HepG2 (cell line): ENCODE measurements around the gene ZNF771. TPM values are rescaled to one million over a fixed set of nuclear protein-coding genes. Genes with fewer than 3 reads are reported as not detected.

Experiments
- HHEX ChIP-seq: IDR thresholded peaks from 2 replicates; pipeline ENCODE4 v1.6.1; 2016; ENCODE audit warnings: control low read depth
- HIC2 ChIP-seq: sonication (generic); formaldehyde crosslinking; IDR thresholded peaks from 2 replicates; pipeline ENCODE4 v1.9.0; 2022; ENCODE audit warnings: low read depth, missing genetic modification reagents
- HMGXB4 ChIP-seq, 2 experiments: sonication (generic) in 1 of 2; formaldehyde crosslinking in 1 of 2; IDR thresholded peaks; 2 replicates each; pipeline versions ENCODE4 v1.4.0 to v1.6.1; 2018 to 2020; ENCODE audit warnings: missing genetic modification reagents in 2 of 2, borderline replicate concordance in 1 of 2, low read depth in 1 of 2, mild to moderate bottlenecking in 1 of 2, missing biosample characterization in 1 of 2
- JDP2 ChIP-seq: sonication (generic); formaldehyde crosslinking; IDR thresholded peaks from 2 replicates; pipeline ENCODE4 v1.8.1; 2022; ENCODE audit warnings: missing genetic modification reagents, borderline replicate concordance
- KLF13 ChIP-seq: sonication (generic); formaldehyde crosslinking; IDR thresholded peaks from 2 replicates; pipeline ENCODE4 v1.4.0; 2020; ENCODE audit warnings: mild to moderate bottlenecking, missing genetic modification reagents
- RFX3 ChIP-seq: IDR thresholded peaks from 2 replicates; pipeline ENCODE4 v1.6.1; 2016; ENCODE audit warnings: missing biosample characterization, missing genetic modification reagents
- SNAPC4 ChIP-seq: sonication (generic); formaldehyde crosslinking; IDR thresholded peaks from 2 replicates; pipeline ENCODE4 v1.4.0; 2020; ENCODE audit warnings: mild to moderate bottlenecking, missing genetic modification reagents
- ZBTB49 ChIP-seq: sonication (generic); formaldehyde crosslinking; IDR thresholded peaks from 2 replicates; pipeline ENCODE4 v1.4.0; 2020; ENCODE audit warnings: missing genetic modification reagents, borderline replicate concordance
- ZNF282 ChIP-seq: fragments of 450-650 bp; IDR thresholded peaks from 2 replicates; pipeline ENCODE4 v1.6.1; 2018; ENCODE audit not compliant: partially characterized antibody
- ZNF598 ChIP-seq: sonication (generic); formaldehyde crosslinking; IDR thresholded peaks from 2 replicates; pipeline ENCODE4 v1.5.1; 2020; ENCODE audit warnings: mild to moderate bottlenecking, missing genetic modification reagents, borderline replicate concordance
- ZNF704 ChIP-seq: sonication (generic); formaldehyde crosslinking; IDR thresholded peaks from 2 replicates; pipeline ENCODE4 v1.8.1; 2023; ENCODE audit warnings: mild to moderate bottlenecking, inconsistent platforms, moderate library complexity, missing genetic modification reagents, borderline replicate concordance
- ZNF710 ChIP-seq: sonication (generic); formaldehyde crosslinking; IDR thresholded peaks from 2 replicates; pipeline ENCODE4 v1.5.0; 2020; ENCODE audit warnings: mild to moderate bottlenecking, missing genetic modification reagents, borderline replicate concordance
- ZNF891 ChIP-seq: sonication (generic); formaldehyde crosslinking; IDR thresholded peaks from 2 replicates; pipeline ENCODE4 v1.5.0; 2020; ENCODE audit warnings: mild to moderate bottlenecking, missing genetic modification reagents
- polyA plus RNA-seq, 8 experiments: library from polyadenylated mRNA; depleted of rRNA in 3 of 8; stranded (reverse) in 7 of 8; unstranded in 1 of 8; fragments of >200 nt; fragmentation: Illumina TruSeq in 4 of 8; extraction: Trizol in 4 of 8; gene quantifications; 2 replicates each; pipeline versions ENCODE4 v1.2.1 to v1.2.3, GENCODE V29; 2011 to 2016; ENCODE audit warnings: low read depth in 4 of 8, missing spikeins in 1 of 8, mixed read lengths in 1 of 8; ENCODE audit not compliant: insufficient read depth in 1 of 8
- total RNA-seq, 5 experiments: library from RNA; depleted of rRNA; stranded (reverse); fragments of >200 nt; fragmentation: Illumina TruSeq; extraction: Trizol; gene quantifications; 2 replicates each; pipeline ENCODE4 v1.2.3, GENCODE V29; 2016; ENCODE audit warnings: low read depth in 1 of 5

The ZNF771 gene
- total and polyA plus RNA-seq, 2 of the 13 experiments (the other 11 are each of a cell fraction or from before 2014, with no cell fraction given), result 5.0 to 11.8 TPM

- TF ChIP-seq SNAPC4 (CRISPR knock-in tag) (no peak), KLF13 (CRISPR knock-in tag) (no peak), HMGXB4 (CRISPR knock-in tag; IDR thresholded peaks at IDR 0.05; ENCODE audit: borderline replicate concordance in 1 of 2, low read depth in 1 of 2) (peak; percentile 70 to 82; a peak in 3 of 4 replicates), ZNF704 (CRISPR knock-in tag) (0 out of 2 replicates have a peak, but pooled peaks have one; percentile 57), HHEX (CRISPR knock-in tag) (no peak), HIC2 (CRISPR knock-in tag) (no peak), RFX3 (CRISPR knock-in tag) (no peak), JDP2 (CRISPR knock-in tag) (no peak), ZNF891 (CRISPR knock-in tag) (peak; percentile 92; the same call in 1 of the 2 replicates), ZBTB49 (CRISPR knock-in tag) (peak; percentile 28; the same call in 1 of the 2 replicates), ZNF710 (no peak; the same call in 1 of the 2 replicates), ZNF598 (CRISPR knock-in tag) (no peak; the same call in 1 of the 2 replicates), ZNF282 (no peak)
Observed at GRCh38 chr16:30430428-30430970, 23.1 kb downstream of the ZNF771 start (continued).
